SK-N-SH (cell line): ENCODE measurements around the gene DUXA. TPM values are rescaled to one million over a fixed set of nuclear protein-coding genes. Genes with fewer than 3 reads are reported as not detected.
A peak's percentile ranks its signal among the peaks of the same experiment; 100 is the strongest.

Experiments used
- CTCF ChIA-PET: fragments of 300-600, 350-600 bp; formaldehyde crosslinking; extraction: SDS; loops from one replicate; lab custom pipeline; 2021; lab: Yijun Ruan, JAX
- POLR2A ChIA-PET: fragments of 350-600 bp; sonication (Branson Sonifier 250); formaldehyde crosslinking; extraction: SDS; loops from one replicate; lab custom pipeline; 2020; ENCODE audit warnings: antibody characterized with exemption, inconsistent platforms; lab: Yijun Ruan, JAX
- DNase-seq: peaks from one replicate; pipeline ENCODE4 v3.0.0; 2012
- H2AFZ ChIP-seq: fragments of 200-600 bp; sonication (generic); 2 replicates; pipeline ENCODE4 v1.8.1; 2016; ENCODE audit warnings: antibody characterized with exemption, mild to moderate bottlenecking, low read depth
- H3F3A ChIP-seq: fragments of 200-600 bp; sonication (generic); replicated peaks from 2 replicates; pipeline ENCODE3; 2016; ENCODE audit warnings: antibody characterized with exemption, mild to moderate bottlenecking; ENCODE audit not compliant: insufficient read depth
- H3K27ac ChIP-seq, 2 experiments: fragments of 200-500 bp in 1 of 2; fragments of 200-600 bp in 1 of 2; sonication (Bioruptor generic) in 1 of 2; sonication (generic), shearing (Covaris generic) in 1 of 2; 2 replicates each; pipeline versions ENCODE4 v1.5.1 to v1.6.1; 2014 to 2016; ENCODE audit warnings: low read depth in 2 of 2, inconsistent platforms in 1 of 2, low read length in 1 of 2, mild to moderate bottlenecking in 1 of 2, mixed read lengths in 1 of 2
- H3K27me3 ChIP-seq: fragments of 200-600 bp; sonication (generic), shearing (Covaris generic); 2 replicates; pipeline ENCODE4 v1.6.1; 2016; ENCODE audit warnings: mixed run types; ENCODE audit not compliant: insufficient read depth
- H3K36me3 ChIP-seq, 2 experiments: fragments of 200-500 bp in 1 of 2; fragments of 200-600 bp in 1 of 2; sonication (Bioruptor generic) in 1 of 2; sonication (generic) in 1 of 2; replicated peaks in 1 of 2; 2 replicates each; pipeline versions ENCODE3 to v1.5.1; 2014 to 2016; ENCODE audit warnings: low read length in 1 of 2, mild to moderate bottlenecking in 1 of 2; ENCODE audit not compliant: insufficient read depth in 2 of 2, control insufficient read depth in 1 of 2
- H3K4me1 ChIP-seq, 2 experiments: fragments of 200-500 bp in 1 of 2; fragments of 200-600 bp in 1 of 2; sonication (Bioruptor generic) in 1 of 2; sonication (generic), shearing (Covaris generic) in 1 of 2; 2 replicates each; pipeline versions ENCODE4 v1.5.1 to v1.6.1; 2014 to 2016; ENCODE audit warnings: low read depth in 1 of 2, low read length in 1 of 2, mixed run types in 1 of 2; ENCODE audit not compliant: insufficient read depth in 2 of 2, control insufficient read depth in 1 of 2
- H3K4me2 ChIP-seq: fragments of 200-600 bp; sonication (generic), shearing (Covaris generic); 2 replicates; pipeline ENCODE4 v1.6.1; 2017; ENCODE audit warnings: mixed run types
- H3K4me3 ChIP-seq, 2 experiments: fragments of 200-500 bp in 1 of 2; fragments of 200-600 bp in 1 of 2; sonication (Bioruptor generic) in 1 of 2; sonication (generic), shearing (Covaris generic) in 1 of 2; 2 replicates each; pipeline versions ENCODE4 v1.5.1 to v1.8.1; 2014 to 2016; ENCODE audit warnings: low read depth in 2 of 2, inconsistent platforms in 1 of 2, low read length in 1 of 2, mild to moderate bottlenecking in 1 of 2, mixed read lengths in 1 of 2, moderate library complexity in 1 of 2
- H3K79me2 ChIP-seq: fragments of 200-600 bp; sonication (generic); 2 replicates; pipeline ENCODE4 v1.8.1; 2017; ENCODE audit warnings: mild to moderate bottlenecking; ENCODE audit not compliant: insufficient read depth
- H3K9ac ChIP-seq: fragments of 200-600 bp; sonication (generic); 2 replicates; pipeline ENCODE4 v1.6.1; 2017; ENCODE audit warnings: mixed run types
- H3K9me2 ChIP-seq: fragments of 200-600 bp; sonication (generic); 2 replicates; pipeline ENCODE4 v1.6.1; 2017; ENCODE audit warnings: mixed run types
- H3K9me3 ChIP-seq: fragments of 200-600 bp; sonication (generic); 2 replicates; pipeline ENCODE4 v1.6.1; 2017; ENCODE audit warnings: mixed run types, mild to moderate bottlenecking, moderate library complexity
- H4K20me1 ChIP-seq: fragments of 200-600 bp; sonication (generic); 2 replicates; pipeline ENCODE4 v1.6.1; 2017; ENCODE audit warnings: mild to moderate bottlenecking, mixed run types; ENCODE audit not compliant: insufficient read depth
- CHD2 ChIP-seq: fragments of 150-350 bp; IDR thresholded peaks from 2 replicates; pipeline ENCODE4 v1.6.1; 2018; ENCODE audit warnings: low read length; ENCODE audit not compliant: partially characterized antibody
- EZH2phosphoT487 ChIP-seq: fragments of 200-600 bp; sonication (generic); IDR thresholded peaks from 2 replicates; pipeline ENCODE4 v1.6.1; 2017; ENCODE audit warnings: low read depth, mixed run types, mild to moderate bottlenecking, antibody characterized with exemption, moderate library complexity, borderline replicate concordance
- FOXJ3 ChIP-seq: sonication (generic); formaldehyde crosslinking; IDR thresholded peaks from 2 replicates; pipeline ENCODE4 v1.5.1; 2020; ENCODE audit warnings: mild to moderate bottlenecking, missing genetic modification reagents
- GATA2 ChIP-seq: sonication (generic); formaldehyde crosslinking; IDR thresholded peaks from 2 replicates; pipeline ENCODE4 v1.5.0; 2020; ENCODE audit warnings: mild to moderate bottlenecking, missing genetic modification reagents
- JUND ChIP-seq: IDR thresholded peaks from 2 replicates; pipeline ENCODE4 v1.4.0; 2012
- MAX ChIP-seq: IDR thresholded peaks from 2 replicates; pipeline ENCODE4 v1.4.0; 2012; ENCODE audit warnings: low read depth
- MEF2A ChIP-seq: IDR thresholded peaks from 2 replicates; pipeline ENCODE4 v1.4.0; 2012; ENCODE audit warnings: low read depth, borderline replicate concordance
- NRF1 ChIP-seq: IDR thresholded peaks from 2 replicates; pipeline ENCODE4 v1.6.1; 2012; ENCODE audit warnings: low read depth, mild to moderate bottlenecking, low read length
- POLR2AphosphoS5 ChIP-seq: IDR thresholded peaks from 2 replicates; pipeline ENCODE4 v1.6.1; 2012; ENCODE audit warnings: low read depth, low read length
- SIN3A ChIP-seq: IDR thresholded peaks from 2 replicates; pipeline ENCODE4 v1.6.1; 2012; ENCODE audit warnings: low read depth, mild to moderate bottlenecking, low read length, moderate library complexity, borderline replicate concordance
- TEAD4 ChIP-seq: IDR thresholded peaks from 2 replicates; pipeline ENCODE4 v1.4.0; 2012; ENCODE audit warnings: mild to moderate bottlenecking, borderline replicate concordance; ENCODE audit not compliant: insufficient read depth
- YY1 ChIP-seq: IDR thresholded peaks from 2 replicates; pipeline ENCODE4 v1.4.0; 2012; ENCODE audit warnings: low read depth, mild to moderate bottlenecking
- WGBS: methylation state at CpG from one replicate; pipeline ENCODE4 v1.1.6; 2017; ENCODE audit warnings: low lambda C conversion rate; 5-methylcytosine and 5-hydroxymethylcytosine counted together
- polyA plus RNA-seq, 3 experiments: library from polyadenylated mRNA; depleted of rRNA; stranded (reverse); fragments of >200 nt; gene quantifications; 2 replicates each; pipeline ENCODE4 v1.2.3, GENCODE V29; 2012
- TF ChIP-seq, protein P1 (sequence below): fragments of 200-600 bp; sonication (generic); IDR thresholded peaks from 2 replicates; pipeline ENCODE4 v1.6.1; 2017; ENCODE audit warnings: antibody characterized with exemption, mild to moderate bottlenecking, moderate library complexity

The DUXA gene
- polyA plus RNA-seq, 1 of the 3 experiments (the other 2 are of a cell fraction), result not detected

GRCh38 chr19:57171551-57172081, 4.3 kb upstream of the DUXA start:
- 14% methylated on average over 12 of the region's 42 CpGs for WGBS
- peak; percentile 95 for DNase-seq
- peak overlapping the region; percentile 48 to 55; a peak in 3 of 4 replicates for H3K4me3 ChIP-seq

GRCh38 chr19:57165846-57166245, 1.4 kb downstream of the DUXA start:
- Histone ChIP-seq H3K9me2 (no peaks in the 10 kb centered on the region), H3K36me3 (no peaks in the 10 kb centered on the region), H3K79me2 (no peaks in the 10 kb centered on the region), H3K9me3 (no peaks in the 10 kb centered on the region), H3K9ac (no peak overlapping the region), H3K4me3 (no peak overlapping the region), H2AFZ (no peak overlapping the region), H3F3A (peaks cover 4% of the 10 kb centered on the region), H3K4me1 (no peaks in the 10 kb centered on the region), H3K27ac (no peak overlapping the region), H3K4me2 (no peak overlapping the region), H3K27me3 (no peaks in the 10 kb centered on the region; the same call in 1 of the 2 replicates), H4K20me1 (no peaks in the 10 kb centered on the region)
- TF ChIP-seq GATA2 (CRISPR knock-in tag) (no peak), MAX (no peak), SIN3A (no peak), CHD2 (no peak), POLR2AphosphoS5 (no peak), FOXJ3 (CRISPR knock-in tag) (no peak), EZH2phosphoT487 (no peak), JUND (no peak)
- TF ChIP-seq, protein P1, sequence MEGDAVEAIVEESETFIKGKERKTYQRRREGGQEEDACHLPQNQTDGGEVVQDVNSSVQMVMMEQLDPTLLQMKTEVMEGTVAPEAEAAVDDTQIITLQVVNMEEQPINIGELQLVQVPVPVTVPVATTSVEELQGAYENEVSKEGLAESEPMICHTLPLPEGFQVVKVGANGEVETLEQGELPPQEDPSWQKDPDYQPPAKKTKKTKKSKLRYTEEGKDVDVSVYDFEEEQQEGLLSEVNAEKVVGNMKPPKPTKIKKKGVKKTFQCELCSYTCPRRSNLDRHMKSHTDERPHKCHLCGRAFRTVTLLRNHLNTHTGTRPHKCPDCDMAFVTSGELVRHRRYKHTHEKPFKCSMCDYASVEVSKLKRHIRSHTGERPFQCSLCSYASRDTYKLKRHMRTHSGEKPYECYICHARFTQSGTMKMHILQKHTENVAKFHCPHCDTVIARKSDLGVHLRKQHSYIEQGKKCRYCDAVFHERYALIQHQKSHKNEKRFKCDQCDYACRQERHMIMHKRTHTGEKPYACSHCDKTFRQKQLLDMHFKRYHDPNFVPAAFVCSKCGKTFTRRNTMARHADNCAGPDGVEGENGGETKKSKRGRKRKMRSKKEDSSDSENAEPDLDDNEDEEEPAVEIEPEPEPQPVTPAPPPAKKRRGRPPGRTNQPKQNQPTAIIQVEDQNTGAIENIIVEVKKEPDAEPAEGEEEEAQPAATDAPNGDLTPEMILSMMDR, result no peak
- CTCF ChIA-PET, result no interaction called here
- 10% methylated on average over 7 of the region's 7 CpGs for WGBS
- POLR2A ChIA-PET, result interaction anchor here (0.6 kb wide), 1 partner anchor 136 kb away, joined by 3 read pairs; no protein-coding TSS in a partner anchor
- DNase-seq, result no peak

More at GRCh38 chr19:57171551-57172081, 4.3 kb upstream of the DUXA start:
- H3K9ac ChIP-seq, result no peak overlapping the region
- peaks cover 0 to 2% of the 10 kb centered on the region in 2 experiments; a peak in 1 of 4 replicates for H3K4me1 ChIP-seq
- H4K20me1 ChIP-seq, result no peaks in the 10 kb centered on the region
- H3K27ac ChIP-seq, result peak overlapping the region in 1 of 2 experiments; percentile 50; a peak in 2 of 4 replicates
- H2AFZ ChIP-seq, result peak overlapping the region; percentile 71; the same call in 1 of the 2 replicates
- H3K27me3 ChIP-seq, result no peaks in the 10 kb centered on the region
- peaks cover 22% of the 10 kb centered on the region for H3F3A ChIP-seq
- TF ChIP-seq MEF2A (no peak), YY1 (no peak), NRF1 (peak; percentile 36; the same call in 1 of the 2 replicates), TEAD4 (no peak)
- TF ChIP-seq, protein P1, result no peak
- ChIA-PET POLR2A (interaction anchor here (1.5 kb wide), 1 partner anchor 20 kb away, joined by 8 read pairs; the partner anchor contains the start of gene ZNF264), CTCF (no interaction called here)
- H3K4me2 ChIP-seq, result peak overlapping the region; percentile 51; the same call in 1 of the 2 replicates
- H3K9me2 ChIP-seq, result no peaks in the 10 kb centered on the region
- H3K36me3 ChIP-seq, result no peaks in the 10 kb centered on the region
- no peaks in the 10 kb centered on the region for H3K79me2 ChIP-seq
- H3K9me3 ChIP-seq, result no peaks in the 10 kb centered on the region
